Glutamatergic neuron (in vitro differentiated cells): ENCODE results near the gene FAU. TPM values are rescaled to one million over a fixed set of nuclear protein-coding genes. Genes with fewer than 3 reads are reported as not detected.

Experiments used
- DNase-seq: peaks from one replicate; pipeline ENCODE4 v3.0.0; 2022
- H3K27ac Mint-ChIP-seq: one replicate; pipeline ENCODE4 v1.8.0; 2020; ENCODE audit warnings: mild to moderate bottlenecking, mixed read lengths, inconsistent platforms; ENCODE audit not compliant: unreplicated experiment
- H3K27me3 Mint-ChIP-seq: one replicate; pipeline ENCODE4 v1.8.0; 2020; ENCODE audit warnings: mild to moderate bottlenecking, moderate library complexity, mixed read lengths, inconsistent platforms; ENCODE audit not compliant: unreplicated experiment
- H3K36me3 Mint-ChIP-seq: one replicate; pipeline ENCODE4 v1.8.0; 2020; ENCODE audit warnings: mild to moderate bottlenecking, mixed read lengths, inconsistent platforms; ENCODE audit not compliant: unreplicated experiment
- H3K4me1 Mint-ChIP-seq: one replicate; pipeline ENCODE4 v1.8.0; 2020; ENCODE audit warnings: mild to moderate bottlenecking, low read depth, mixed read lengths, inconsistent platforms; ENCODE audit not compliant: unreplicated experiment
- H3K4me3 Mint-ChIP-seq: one replicate; pipeline ENCODE4 v1.8.0; 2020; ENCODE audit warnings: mild to moderate bottlenecking, mixed read lengths, inconsistent platforms; ENCODE audit not compliant: unreplicated experiment
- H3K9me3 Mint-ChIP-seq: one replicate; pipeline ENCODE4 v1.8.0; 2020; ENCODE audit warnings: mild to moderate bottlenecking, moderate library complexity, mixed read lengths, inconsistent platforms; ENCODE audit not compliant: unreplicated experiment
- CTCF ChIP-seq: fragments of 200-600 bp; sonication (generic); IDR thresholded peaks from one replicate; pipeline ENCODE4 v1.5.0; 2021; ENCODE audit not compliant: partially characterized antibody, unreplicated experiment
- total RNA-seq: library from RNA; stranded (reverse); fragmentation: NEBNext Ultra II Directional; extraction: Animal tissue kit (Norgen Biotek cat#: 25700); gene quantifications from one replicate; pipeline ENCODE4 v1.2.1, GENCODE V29; 2021; ENCODE audit not compliant: unreplicated experiment

FAU gene
- total RNA-seq, 1 donor from 2014 or later, result 560 TPM

DNA sequence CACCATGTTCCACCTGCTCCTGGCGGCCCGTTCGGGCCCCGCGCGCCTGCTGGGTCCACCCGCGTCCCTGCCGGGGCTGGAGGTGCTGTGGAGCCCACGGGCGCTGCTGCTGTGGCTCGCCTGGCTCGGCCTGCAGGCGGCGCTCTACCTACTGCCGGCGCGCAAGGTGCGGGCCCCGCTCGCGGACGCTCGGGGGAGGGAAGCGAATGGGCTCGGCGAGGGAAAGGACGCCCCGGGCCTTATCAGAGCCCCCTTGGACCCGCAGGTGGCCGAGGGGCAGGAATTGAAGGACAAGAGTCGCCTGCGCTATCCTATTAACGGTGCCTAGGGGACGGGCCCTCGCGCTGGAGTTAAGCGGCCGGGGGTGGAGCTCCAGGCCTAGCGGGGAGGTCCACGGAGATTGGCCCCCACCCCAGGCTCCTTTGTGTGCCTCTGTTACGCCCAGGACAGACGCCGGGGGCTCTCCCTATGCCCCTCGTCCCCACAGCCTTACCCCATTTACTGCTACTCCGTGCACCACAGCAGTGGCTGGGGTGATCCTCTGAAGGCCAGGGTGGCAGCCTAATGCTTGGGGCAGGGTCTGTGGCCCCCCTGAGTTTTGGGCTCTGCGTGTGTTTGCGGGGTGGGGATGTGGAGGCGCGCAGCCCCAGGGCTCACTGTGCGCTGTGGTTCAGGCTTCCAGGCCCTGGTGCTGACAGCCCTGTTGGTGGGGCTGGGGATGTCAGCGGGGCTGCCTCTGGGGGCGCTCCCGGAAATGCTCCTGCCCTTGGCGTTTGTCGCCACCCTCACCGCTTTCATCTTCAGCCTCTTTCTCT, 9.2 kb downstream of the FAU start:
- H3K4me1 Mint-ChIP-seq, result peaks cover 10% of the 10 kb centered on the region
- DNase-seq, result peak; percentile 80
- H3K36me3 Mint-ChIP-seq, result no peaks in the 10 kb centered on the region
- H3K27ac Mint-ChIP-seq, result peak overlapping the region; percentile 92
- H3K4me3 Mint-ChIP-seq, result peak overlapping the region; percentile 94
- TF ChIP-seq CTCF, result peak; percentile 90
- H3K27me3 Mint-ChIP-seq, result peaks cover 20% of the 10 kb centered on the region
- H3K9me3 Mint-ChIP-seq, result peaks cover 16% of the 10 kb centered on the region

DNA sequence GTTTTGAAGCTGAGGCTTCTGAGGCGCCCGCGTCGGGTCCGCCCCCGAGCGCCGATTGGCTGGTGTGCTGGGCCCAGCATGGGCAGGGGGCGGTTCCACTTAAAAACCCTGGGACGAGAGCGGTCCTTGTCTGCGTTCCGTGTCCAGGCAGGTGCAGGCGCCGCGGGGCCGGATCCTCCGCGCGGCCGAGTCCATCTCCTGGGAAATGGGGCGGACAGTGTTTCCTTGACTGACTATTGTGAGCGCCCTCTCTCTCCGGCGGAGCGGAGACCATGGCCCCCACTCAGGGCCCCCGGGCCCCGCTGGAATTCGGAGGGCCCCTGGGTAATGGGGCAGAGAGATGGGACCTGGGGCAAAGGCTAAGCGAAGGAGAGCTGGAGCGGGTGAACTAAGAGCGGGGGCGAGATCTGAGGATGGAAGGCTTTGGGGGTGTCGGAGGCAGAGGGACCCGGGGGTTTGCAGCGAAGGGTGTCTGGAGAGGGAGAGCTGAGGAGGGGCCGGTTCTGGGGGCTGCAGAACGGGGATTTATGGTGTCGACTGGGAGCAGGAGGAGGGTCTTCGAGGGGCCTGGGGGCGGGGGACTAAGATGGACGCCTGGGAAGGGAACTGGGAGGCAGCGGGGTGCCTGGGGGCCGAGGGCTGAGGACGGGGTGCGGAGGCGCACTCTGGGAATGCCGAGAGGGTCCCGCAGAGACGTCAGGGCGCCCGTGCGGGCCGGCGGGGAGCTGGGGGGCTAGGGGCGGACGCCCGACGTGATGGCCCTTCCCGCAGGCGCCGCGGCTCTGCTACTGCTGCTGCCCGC, 10.0 kb downstream of the FAU start, which contains the start of gene TM7SF2:
Gene TM7SF2, plus strand, starts transcription at position 129 of the 802 bp plus-strand sequence. Its CDS starts 144 bp downstream, at position 273.
- no peak for TF ChIP-seq CTCF
- Mint-ChIP-seq H3K4me3 (peak within 1 kb of the TSS; percentile 95), H3K36me3 (no peaks in the 10 kb centered on the region), H3K9me3 (peaks cover 13% of the 10 kb centered on the region), H3K27me3 (peaks cover 16% of the 10 kb centered on the region), H3K4me1 (peaks cover 10% of the 10 kb centered on the region), H3K27ac (peak within 1 kb of the TSS; percentile 93)
- DNase-seq, result peak; percentile 97

DNA sequence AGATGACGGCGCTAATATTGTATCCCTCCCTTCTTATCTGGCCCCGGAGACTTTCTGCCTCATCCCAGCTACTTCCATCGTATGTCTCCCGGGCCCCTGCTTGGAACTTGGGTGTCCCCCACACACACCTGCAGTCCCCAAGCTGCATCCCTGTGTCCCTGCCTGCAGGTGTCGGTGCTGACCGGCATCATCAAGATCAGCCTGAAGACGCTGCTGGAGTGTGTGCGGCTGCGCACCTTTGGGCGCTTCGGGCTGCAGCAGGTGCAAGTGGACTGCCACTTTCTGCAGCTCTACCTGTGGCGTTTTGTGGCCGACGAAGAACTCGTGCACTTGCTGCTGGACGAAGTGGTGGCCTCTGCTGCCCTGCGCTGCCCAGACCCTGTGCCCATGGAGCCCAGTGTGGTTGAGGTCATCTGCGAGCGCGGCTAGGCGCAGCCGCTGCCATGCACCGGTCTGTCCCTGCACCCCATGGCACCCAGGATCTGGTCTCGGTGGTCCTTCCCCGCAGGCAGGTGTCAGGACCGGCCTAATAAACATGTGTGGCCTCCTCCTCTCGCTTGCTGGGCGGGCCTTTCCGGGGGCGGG, 10.7 kb downstream of the FAU start:
- H3K27ac Mint-ChIP-seq, result peak overlapping the region; percentile 43
- no peak for TF ChIP-seq CTCF

DNA sequence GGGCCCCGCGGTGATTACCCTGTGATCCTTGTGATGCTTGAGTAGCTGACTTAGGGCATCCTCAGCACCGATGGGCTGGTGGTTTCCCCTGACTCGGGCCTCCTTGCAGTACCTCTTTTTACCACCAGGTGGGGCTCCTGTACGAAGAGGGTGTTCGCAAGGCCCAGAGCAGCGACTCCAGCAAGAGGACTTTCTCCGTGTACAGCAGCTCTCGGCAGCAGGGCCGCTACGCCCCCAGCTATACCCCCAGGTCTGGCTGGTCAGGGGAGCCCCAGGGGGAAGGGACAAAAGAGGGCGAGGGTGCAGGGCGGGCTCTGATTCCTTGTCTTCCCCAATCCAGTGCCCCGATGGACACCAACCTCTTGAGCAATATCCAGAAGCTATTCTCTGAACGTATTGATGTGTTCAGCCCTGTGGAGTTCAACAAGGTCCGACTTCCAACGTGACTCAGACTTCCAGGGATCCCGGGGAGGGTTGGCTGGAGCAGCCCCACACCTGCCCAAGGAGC, 11.5 kb downstream of the FAU start:
- DNase-seq, result peak; percentile 98
- TF ChIP-seq CTCF, result peak; percentile 100
- Mint-ChIP-seq H3K4me1 (peaks cover 10% of the 10 kb centered on the region), H3K4me3 (peak overlapping the region; percentile 15), H3K27me3 (peaks cover 21% of the 10 kb centered on the region), H3K36me3 (no peaks in the 10 kb centered on the region), H3K27ac (peak overlapping the region; percentile 17), H3K9me3 (peaks cover 13% of the 10 kb centered on the region)

More for the DNA sequence above, 10.7 kb downstream of the FAU start:
- DNase-seq, result no peak
- peaks cover 18% of the 10 kb centered on the region for H3K27me3 Mint-ChIP-seq
- H3K36me3 Mint-ChIP-seq, result no peaks in the 10 kb centered on the region
- peak overlapping the region; percentile 95 for H3K4me3 Mint-ChIP-seq
- H3K9me3 Mint-ChIP-seq, result peaks cover 15% of the 10 kb centered on the region
- H3K4me1 Mint-ChIP-seq, result peaks cover 10% of the 10 kb centered on the region
